ENCODE measurements around the gene BCL2.
"Not testable (repeated sequence)": the region's sequence is repeated elsewhere in the genome, so short reads cannot be mapped to it uniquely, and the experiment has no call there.

Gene BCL2

DNA sequence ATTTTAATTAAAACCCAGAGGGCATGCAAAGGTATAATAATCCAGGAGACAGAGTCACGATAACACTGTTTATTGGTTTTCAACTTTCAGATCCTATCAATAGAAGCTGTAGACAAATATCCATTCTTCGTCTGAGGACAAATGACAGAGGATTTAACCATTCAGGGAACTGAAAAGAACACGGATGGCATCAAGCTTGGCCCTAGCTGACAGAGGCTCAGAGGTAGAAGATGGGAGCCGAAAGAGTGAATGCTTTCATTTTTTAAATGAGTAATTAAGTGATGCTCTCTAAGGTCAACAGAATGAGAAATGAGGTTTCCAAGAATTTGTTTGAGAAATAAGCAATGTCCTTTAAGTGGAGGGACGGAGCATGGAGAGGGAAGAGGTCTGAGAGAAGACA lies 62.1 kb downstream of the BCL2 start:
- DNase-seq = no peak

DNA sequence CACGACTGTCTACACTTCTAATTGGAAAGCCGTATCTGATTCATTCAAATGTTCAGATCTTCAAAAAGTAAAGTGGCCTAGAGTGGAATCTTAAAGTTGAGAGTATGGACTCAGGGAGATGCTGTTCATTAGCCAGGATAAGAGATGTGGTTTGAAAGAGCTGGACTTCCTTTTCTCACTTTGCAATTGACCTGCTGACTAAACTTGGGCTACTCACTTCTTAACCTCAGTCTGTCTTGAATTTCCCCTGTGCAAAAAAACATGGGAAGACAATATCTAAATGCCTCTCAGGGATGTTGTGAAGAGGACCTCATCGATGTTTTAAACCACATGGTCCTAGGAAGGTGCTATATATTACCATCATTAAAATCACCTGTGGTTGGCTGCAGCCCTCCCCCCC lies 64.1 kb downstream of the BCL2 start:
- no peak for DNase-seq

DNA sequence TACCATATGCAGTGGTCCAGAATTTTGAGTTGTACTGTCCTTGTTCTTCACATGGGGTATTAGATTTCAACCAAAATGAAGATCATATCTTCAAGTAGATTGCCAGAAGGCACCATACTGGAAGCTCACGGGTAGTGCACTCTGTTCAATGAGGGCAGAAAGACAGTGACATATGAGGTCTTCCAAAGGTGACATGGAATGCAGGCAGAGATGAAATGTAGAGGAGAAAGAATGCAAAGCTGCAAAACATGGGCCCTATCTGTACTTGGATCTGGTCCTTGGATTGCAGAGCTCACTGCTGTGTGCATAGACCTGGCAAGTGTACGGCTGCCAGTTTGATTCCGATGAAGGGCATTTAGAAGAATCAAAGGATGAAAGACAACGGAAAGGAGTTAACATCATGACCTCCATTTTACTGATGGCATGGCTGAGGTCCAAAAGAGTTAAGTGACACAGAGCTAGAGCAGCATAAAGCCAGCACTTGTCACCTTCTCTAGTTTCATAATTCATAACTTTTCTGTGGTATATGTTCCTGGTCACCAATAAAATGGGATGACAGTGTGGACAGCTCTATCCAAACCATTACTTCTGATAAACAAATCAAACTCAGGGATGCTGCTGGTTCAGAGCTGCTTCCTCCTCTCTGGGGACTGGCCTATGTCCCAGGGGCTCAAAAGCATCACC lies 64.7 kb downstream of the BCL2 start:
- no peak for DNase-seq

GRCh38 chr18:63253428-63254372 lies 65.9 kb downstream of the BCL2 start:
- no peak for DNase-seq

GRCh38 chr18:63253014-63253413 lies 66.6 kb downstream of the BCL2 start:
- no peak for DNase-seq

DNA sequence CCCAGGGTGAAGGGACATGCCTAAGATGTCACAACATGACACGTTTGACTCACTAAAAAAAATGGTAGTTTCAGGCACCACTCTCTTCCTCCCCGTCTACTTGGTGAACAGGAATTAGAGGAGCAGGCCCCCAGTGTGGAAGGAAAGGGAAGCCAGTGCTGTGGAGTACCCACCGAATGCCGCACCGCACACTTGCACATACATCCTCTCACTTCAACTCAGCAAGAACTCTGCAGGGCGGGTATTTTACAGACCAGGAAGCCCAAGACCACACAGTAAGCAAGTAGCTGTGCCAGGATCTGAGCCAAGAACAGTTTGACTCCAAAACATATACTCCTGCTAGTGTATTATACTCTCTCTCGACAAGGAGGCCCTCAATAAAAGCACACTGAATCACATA lies 69.8 kb downstream of the BCL2 start:
- DNase-seq = no peak

DNA sequence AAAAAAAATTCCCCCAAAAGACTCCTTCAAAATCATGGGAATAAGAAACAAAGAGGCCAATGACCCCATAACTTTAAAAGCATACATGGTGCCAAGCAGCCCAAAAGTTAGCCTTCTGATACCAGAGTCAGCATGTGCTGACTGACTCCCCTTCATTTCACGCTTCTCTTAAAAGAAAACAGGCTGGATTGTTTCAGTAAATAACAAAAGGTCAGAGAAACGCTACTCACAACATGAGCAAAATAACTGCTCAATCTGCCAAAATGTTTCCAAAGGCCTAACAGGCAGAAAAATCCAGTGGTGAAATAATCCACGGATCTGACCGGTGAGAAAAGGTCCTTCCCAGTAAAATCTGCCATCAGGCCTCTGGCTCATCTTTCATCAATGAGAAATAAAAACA lies 71.6 kb downstream of the BCL2 start:
- no peak for DNase-seq

DNA sequence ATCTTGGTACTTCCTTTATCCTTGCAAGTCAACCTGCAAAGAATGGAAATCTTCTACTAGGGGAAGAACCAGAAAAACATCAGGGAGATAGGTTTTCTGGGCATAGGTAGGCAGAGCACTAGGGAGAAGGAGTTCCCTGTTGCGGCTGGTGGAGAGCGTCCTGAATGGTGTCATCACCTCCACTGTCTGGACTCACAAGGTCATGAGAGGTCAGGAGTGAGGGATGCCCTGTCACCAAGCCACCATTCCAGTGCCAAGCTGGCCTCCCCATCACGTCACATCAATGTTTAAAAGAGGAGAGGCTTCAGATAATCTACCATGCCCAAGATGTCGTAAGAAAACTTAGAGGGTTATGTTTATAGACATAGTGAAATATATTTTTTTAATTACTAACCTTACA lies 72.1 kb downstream of the BCL2 start:
- no peak for DNase-seq

- no peak for DNase-seq
Measured at GRCh38 chr18:63245600-63245999, 74.0 kb downstream of the BCL2 start.

DNA sequence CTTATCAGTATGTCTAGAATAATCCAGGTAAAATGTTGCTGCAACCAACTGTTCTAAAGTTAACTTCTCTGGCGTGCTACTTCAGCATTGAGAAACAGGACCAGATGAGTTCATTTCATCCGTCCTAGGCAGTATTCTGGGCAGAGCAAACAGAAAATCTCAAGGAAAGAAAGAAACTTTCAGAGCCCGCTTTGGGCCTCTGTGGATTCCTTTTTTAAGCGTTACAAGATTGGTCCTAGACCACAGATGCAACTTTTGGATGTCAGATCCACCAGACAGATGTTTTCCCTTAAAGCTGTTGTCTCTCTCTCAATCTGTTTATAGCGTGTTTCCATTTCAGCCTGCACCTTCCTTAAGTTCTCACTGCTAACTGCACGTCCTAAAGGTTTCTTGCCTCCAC lies 75.0 kb downstream of the BCL2 start:
- no peak for DNase-seq

GRCh38 chr18:63241760-63242159 lies 77.8 kb downstream of the BCL2 start:
- no peak for DNase-seq

DNA sequence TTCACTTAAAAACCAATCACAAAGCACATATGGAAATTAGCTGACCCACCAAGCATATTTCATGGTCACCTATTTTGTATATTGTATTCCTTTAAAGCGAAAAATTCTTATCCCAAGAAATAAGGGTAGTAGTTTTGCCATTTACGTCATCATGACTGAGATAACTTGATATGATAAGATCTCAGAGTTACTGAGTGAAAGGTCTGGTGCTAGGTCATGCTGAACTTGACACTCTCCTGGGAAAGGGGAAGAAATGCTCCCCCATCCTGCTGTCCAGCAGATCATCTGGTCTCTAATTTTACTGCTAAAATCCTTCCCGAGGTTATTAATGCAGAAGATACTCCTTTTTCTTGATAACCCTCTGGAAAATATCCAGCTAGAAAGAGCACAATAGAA lies 78.3 kb downstream of the BCL2 start:
- no peak for DNase-seq

DNA sequence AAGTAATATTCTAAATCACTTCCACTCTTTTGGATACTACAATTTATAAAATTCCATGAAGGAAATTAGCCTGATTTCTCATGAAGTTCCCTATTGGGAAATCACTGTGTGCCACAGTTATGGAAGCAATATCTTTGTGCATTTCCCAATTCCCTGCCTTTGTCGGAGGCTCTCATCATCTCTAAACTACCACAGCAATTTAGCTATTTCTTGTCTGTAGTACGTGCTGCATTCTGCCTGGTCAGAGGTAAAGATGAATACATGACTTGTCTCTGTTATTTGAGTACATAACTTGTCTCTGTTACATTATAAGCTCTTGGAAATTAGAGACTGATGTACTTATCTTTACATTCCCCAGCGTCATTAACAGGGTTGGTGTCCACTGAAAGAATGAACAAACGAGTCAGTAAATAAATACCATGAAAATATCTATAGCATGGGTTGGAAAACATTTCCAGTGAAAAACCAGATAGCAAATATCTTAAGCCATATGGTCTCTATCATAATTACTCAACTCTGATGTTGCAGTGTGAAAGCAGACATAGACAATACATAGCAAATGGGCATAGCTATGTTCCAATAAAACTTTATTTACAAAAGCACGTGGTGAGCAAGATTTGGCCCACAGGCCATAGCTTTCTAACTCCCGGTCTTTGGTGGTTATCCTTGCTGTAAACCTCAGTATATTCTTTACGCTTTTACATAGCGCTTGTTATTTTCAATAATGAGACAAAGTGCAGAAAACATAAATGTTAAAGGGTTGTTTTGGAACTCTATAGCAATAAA lies 78.8 kb downstream of the BCL2 start:
- DNase-seq = no peak

DNA sequence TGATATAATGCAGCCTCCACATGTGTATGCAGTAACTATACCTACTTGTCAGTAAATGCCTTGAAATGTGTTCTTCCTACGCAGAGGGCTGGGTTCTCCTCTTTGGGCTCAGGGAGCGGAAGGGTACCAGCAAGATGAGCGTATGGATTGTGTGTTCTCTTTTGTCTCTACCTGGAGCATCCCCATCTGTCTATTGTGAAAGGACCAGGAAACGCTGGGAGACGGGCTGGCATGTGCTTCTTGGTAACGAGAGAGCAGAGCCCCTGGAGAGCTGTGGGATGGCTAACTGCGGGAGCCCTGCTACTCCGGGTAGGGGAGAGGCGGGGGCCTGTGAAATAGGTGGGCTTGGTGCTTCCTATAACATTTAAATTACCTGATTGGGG lies 80.9 kb downstream of the BCL2 start:
- DNase-seq = no peak

- DNase-seq = no peak
Measured at GRCh38 chr18:63237881-63238692, 81.5 kb downstream of the BCL2 start.

DNA sequence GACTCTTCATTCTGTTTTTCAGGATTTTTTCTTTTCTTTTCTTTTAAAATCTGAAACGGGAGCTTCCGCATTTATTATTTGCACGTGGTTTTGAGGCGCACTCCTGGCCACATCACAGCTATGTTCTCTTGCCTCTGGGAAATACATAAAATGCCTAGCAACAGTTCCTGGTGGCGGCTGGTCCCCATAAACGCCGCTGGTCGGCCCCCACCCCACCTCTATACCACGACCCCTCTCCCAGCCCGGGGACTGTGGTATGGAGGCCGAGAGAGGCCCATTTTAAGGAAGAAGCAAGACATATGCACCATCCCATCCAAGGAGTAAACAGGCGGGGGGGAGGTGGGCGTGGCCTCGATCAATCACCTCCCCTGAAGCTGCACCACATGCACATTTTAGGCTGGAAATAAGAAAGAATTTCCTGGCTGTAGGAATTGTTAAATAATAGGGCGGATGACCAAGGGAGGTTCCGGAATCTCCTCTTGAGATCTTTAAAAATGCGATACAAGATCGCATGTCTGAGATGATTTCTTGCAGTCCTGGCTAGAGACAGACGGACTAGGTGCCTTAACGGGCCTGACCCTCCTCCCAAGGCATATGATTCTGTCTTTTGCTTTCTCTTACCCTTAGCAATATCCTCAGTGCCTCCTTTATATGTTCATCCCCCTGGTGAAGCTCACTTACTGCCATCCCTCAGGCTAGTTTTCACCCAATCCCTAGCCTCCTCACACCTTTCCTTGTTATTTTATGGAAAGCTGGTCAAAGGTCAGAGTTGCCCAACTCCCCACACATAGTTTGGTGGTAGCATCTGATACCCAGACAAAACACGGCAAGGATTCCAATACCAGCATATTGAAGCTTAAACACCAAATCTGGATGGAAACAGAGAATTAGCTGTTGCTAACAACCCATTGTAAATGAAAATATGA lies 82.4 kb downstream of the BCL2 start:
- no peak for DNase-seq

DNA sequence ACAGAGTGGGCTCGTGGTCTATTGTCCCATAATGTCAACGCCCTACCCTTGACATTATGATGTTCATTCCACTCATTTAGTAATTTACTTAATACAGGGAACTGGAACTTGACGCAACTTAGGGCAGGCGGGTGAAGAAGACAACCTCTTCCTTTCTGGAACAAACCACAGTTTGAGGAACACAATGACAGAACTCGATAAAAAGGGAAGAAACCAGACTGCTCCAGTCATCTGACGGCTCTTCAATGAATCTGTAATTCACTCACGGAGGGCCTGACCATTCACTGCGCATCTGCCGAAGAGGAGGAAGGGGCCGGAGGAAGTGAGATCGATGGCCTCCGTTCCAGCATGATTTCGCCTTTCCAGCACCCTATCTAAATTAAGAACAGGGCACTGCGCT lies 83.2 kb downstream of the BCL2 start:
- no peak for DNase-seq

- DNase-seq = not testable (repeated sequence)
Measured at GRCh38 chr18:63235920-63236319, 83.6 kb downstream of the BCL2 start.

GRCh38 chr18:63234841-63235240 lies 84.7 kb downstream of the BCL2 start:
- DNase-seq = no peak

- DNase-seq = no peak
Measured at GRCh38 chr18:63234432-63234831, 85.1 kb downstream of the BCL2 start.

DNA sequence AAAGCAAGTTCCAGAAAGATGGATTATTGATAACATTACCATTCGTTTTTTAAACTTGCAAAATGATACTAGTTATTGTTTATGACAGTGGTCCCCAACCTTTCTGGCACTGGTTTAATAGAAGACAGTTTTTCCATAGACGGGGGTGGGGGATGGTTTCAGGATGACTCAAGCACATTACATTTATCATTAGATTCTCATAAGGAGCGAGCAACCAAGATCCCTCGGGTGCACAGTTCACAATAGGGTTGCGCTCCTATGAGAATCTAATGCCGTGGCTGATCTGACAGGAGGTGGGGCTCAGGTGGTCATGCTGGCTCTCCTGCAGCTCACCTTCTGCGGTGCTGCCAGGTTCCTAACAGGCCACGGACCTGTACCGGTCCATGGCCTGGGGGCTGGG lies 86.2 kb downstream of the BCL2 start:
- DNase-seq = no peak

DNA sequence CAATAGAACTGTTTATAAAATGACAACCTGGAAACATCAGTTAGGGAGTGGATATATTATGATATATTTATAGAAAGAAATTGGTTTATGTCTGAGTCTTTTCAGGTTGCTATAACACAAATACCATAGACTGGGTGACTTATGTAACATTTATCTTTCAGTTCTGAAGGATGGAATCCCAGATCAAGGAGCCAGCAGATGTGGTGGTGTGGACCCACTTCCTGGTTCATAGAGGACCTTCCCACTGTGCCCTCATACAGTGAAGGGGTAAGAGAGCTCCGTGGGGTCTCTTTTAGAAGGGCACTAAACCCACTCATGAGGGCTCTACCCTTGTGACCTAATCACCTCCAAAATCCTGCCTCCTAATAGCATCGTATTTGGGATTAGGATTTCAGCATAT lies 86.7 kb downstream of the BCL2 start:
- DNase-seq = no peak
